GM12865 (cell line): ENCODE results near the gene FSIP1.

Source experiments
- DNase-seq: peaks from one replicate; pipeline ENCODE4 v3.0.0; 2010; ENCODE audit warnings: low read depth
- H3K4me3 ChIP-seq: 2 replicates; pipeline ENCODE4 v1.5.1; 2011; ENCODE audit warnings: mild to moderate bottlenecking, low read depth, low read length, control low read depth
- TF ChIP-seq, protein P1 (sequence below): IDR thresholded peaks from 2 replicates; pipeline ENCODE4 v1.5.1; 2011; ENCODE audit warnings: low read length, control low read depth, low read depth, inconsistent platforms; ENCODE audit not compliant: insufficient read depth; ENCODE audit errors: missing control alignments

Gene FSIP1

GRCh38 chr15:39588531-39589192, 194.0 kb downstream of the FSIP1 start:
- no peak overlapping the region for H3K4me3 ChIP-seq
- TF ChIP-seq, protein P1, sequence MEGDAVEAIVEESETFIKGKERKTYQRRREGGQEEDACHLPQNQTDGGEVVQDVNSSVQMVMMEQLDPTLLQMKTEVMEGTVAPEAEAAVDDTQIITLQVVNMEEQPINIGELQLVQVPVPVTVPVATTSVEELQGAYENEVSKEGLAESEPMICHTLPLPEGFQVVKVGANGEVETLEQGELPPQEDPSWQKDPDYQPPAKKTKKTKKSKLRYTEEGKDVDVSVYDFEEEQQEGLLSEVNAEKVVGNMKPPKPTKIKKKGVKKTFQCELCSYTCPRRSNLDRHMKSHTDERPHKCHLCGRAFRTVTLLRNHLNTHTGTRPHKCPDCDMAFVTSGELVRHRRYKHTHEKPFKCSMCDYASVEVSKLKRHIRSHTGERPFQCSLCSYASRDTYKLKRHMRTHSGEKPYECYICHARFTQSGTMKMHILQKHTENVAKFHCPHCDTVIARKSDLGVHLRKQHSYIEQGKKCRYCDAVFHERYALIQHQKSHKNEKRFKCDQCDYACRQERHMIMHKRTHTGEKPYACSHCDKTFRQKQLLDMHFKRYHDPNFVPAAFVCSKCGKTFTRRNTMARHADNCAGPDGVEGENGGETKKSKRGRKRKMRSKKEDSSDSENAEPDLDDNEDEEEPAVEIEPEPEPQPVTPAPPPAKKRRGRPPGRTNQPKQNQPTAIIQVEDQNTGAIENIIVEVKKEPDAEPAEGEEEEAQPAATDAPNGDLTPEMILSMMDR, result no peak
- no peak for DNase-seq

DNA sequence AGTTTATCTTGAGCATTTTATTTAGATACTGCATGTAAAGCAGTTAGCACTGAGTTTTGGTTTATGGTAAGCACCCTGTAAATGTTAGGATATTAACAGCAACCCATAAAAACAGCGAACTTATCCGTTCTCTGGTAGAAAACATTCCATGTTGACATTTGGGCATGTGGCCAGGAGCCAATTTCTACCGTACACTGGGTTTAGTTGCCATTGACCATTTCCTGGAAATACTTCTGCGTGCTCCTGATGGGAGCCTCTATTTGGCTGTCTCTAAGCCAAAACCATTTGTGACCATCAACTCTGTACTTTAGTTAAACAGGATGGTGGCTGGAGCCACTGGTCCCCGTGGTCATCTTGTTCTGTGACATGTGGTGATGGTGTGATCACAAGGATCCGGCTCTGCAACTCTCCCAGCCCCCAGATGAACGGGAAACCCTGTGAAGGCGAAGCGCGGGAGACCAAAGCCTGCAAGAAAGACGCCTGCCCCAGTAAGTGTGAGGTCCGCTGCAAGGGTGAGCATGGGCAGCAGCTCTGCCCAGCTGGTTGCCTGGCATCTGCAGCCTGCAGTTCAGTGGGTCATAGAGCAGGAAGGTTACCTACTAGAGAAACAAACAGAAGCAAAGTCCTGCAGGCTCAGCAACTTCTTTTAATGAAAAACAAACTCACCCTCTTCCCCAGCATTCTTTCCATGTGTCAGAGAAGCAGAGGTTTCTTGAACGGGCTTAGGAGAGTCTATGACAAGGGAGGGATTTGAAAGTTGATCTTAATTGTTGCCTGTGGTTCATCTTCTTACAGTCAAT, 194.7 kb downstream of the FSIP1 start:
- no peak overlapping the region for H3K4me3 ChIP-seq
- TF ChIP-seq, protein P1, result no peak
- no peak for DNase-seq

GRCh38 chr15:39587096-39587721, 195.4 kb downstream of the FSIP1 start:
- TF ChIP-seq, protein P1, result no peak
- DNase-seq, result no peak
- H3K4me3 ChIP-seq, result no peak overlapping the region

GRCh38 chr15:39586387-39587095, 196.1 kb downstream of the FSIP1 start:
- no peak overlapping the region for H3K4me3 ChIP-seq
- TF ChIP-seq, protein P1, result no peak
- no peak for DNase-seq

GRCh38 chr15:39585871-39586301, 196.8 kb downstream of the FSIP1 start:
- H3K4me3 ChIP-seq, result no peak overlapping the region
- TF ChIP-seq, protein P1, result no peak
- DNase-seq, result no peak

- no peak overlapping the region for H3K4me3 ChIP-seq
- DNase-seq, result peak; percentile 23
- TF ChIP-seq, protein P1, result no peak
Observed at GRCh38 chr15:39585389-39585841, 197.2 kb downstream of the FSIP1 start.
